Measurements from ENCODE around the gene CTNNAL1.
A peak's percentile ranks its signal among the peaks of the same experiment; 100 is the strongest.

The CTNNAL1 gene

DNA sequence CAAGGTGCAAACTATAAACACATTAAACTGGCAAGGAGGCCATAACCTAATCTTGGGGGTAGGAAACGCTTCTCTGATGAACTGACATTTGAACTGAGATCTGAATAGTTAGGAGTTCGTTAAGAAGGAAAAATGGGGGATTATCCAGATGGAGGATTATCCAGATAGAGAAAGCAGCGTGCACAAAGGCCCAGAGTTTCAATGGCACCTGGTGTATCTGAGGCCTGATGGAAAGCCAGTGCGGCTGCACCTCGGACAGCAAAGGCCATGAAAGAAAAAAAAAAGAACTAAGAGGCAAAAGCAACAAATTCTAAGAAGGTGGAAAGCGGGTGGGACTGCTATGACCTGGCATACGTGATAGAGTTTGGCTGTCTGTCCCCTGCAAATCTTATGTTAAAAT, 13.0 kb upstream of the CTNNAL1 start:
- no peak for DNase-seq

DNA sequence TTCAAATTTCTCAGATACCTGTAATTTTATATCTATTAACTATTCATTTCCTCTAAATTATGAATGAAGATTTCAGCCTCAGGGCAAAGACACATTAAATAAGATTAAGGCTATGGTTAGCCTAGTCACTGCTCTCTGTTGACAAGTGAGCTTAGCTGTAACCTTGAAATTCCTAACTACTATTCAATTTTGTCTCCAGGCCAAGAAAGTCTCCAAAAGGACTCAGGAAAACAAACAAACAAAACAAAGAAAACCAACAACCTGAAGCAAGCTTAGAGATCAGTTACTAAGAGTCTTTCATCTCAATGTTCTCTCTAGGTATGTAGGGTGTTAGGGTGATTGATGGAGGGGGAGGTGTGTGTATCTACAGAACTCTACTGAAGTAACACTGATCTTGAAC, 9.6 kb upstream of the CTNNAL1 start:
- no peak for DNase-seq

DNA sequence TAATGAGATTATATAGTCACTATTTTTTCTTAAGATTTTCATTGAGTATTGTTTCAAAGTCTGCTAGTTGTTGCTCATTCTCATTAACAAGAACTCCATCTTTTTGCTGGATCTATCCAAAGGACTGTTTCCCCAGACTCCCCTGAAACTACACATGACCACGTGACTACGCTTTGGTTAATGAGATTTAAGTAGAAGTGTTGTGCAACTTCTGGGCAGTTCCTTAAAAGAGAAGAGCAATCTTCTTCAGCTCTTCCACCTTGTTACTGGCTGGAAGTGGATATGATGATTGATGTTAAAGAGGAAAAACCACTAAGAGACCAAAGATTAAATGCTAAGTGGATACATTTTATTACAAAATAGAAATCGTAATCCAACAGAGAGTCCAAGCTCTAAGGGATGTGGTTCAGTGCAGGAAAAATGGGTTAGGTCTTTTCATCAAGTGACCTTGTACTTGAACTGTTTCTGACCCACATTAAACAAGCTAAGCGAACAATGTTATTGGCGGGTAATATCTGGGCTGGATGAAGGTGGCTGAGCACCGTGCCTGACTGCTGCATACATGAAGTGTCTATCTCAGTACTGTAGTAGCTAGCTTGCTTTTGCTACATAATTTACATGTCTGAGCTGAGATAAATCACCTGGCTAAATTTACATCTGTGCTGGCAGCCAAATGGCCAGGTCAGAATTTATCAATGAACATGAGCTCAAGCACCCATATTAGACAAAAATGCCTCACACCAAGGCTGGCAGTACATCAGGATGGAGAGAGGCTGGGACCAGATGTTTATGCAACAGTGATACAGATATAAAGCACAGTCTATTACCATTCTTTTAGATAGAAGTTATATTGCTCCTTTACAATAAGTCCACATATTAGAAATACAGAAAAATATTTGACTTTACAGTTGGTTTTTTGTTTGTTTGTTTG, 7.5 kb upstream of the CTNNAL1 start:
- no peak for DNase-seq

DNA sequence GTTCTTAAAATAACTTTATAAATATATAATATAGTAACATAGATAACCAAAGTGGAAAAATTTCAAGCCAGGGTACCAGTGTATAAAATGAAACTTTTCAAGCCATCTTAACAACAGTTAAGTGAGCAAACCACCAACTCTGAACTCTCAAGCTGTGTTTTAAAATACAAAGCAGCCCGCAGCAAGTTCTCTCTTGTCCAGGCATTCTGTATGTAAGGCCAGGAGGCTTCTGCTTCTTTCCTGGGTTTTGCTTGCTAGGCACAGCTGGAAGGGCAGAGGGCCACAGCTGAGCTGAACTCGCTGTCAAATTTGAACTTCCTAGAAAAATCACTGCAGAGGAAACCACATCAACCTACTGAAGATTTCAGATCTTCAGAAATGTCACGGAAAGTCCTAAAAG, 6.8 kb upstream of the CTNNAL1 start:
- no peak for DNase-seq

DNA sequence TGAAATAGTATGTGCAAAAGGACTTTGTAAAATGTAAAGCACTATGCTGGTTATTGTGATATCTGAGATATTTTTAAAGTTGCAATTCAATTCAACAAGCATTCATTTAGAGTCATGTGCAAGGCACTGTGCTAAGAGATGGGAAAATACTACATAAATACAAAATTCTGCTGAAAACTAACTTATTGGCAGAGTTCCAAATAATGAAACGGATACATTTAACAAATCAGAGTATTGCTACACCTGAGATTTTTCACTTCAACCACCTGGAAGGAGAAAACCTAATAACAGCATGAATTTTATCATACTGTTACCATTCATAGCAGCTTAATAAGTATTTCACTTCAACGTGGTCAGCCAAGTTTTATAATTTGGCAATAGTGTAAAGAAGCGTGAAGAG, 6.1 kb upstream of the CTNNAL1 start:
- no peak for DNase-seq

DNA sequence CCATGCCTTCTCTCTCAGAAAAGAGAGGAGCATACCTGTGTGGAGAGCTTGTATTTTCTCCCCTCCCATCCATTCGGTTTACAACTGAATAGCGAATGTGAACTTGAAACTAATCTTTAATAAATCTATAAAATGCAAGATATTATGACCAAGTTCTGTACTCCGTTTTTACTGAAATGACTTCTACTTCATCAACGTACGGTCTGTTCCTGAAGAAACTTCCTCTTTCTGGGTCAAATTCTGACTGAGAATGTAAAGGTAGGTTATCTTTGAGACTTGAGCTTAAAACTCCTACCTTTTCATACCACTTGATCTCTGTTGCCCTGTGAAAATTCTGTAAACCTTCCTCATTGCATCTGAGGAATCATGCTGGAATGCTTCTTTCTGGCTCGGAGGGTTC, 4.2 kb upstream of the CTNNAL1 start:
- no peak for DNase-seq

DNA sequence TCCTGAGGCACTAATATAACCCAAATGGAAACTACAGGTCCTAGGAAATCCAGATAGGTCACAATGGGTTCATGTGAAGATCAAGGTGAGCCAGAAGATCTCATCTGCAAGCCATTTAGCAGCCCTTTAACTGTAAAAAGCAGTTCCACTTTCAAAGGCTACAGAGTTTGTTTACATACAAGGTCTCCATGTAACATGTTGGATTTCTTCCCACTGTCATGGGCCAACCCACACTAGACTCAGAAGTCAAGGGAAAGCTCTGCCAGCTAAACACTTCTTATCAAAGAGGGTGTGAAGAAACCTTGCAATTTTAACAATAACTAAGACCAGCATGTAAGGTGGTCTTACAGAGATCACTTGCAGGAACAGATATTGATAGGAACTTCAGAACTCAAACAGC, 3.8 kb upstream of the CTNNAL1 start:
- DNase-seq: no peak

DNA sequence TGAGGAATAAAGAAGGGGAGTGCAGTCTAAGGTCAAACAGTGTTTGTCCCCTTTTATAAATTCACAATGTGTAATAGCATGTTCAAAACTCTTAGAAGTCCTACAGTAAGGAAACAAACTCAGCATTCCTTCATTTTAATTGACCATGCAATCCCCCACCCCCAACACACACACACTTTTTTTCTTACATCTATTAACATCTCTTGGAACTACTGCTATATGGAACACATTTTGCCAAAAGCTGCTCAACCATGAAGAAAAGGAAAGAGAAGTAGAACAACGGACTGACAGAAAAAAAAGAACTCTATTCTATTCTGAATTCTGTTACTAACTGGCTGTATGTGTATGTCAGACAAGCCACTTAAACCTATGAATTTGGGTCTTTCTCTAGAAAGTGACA, 2.8 kb upstream of the CTNNAL1 start:
- no peak for DNase-seq

DNA sequence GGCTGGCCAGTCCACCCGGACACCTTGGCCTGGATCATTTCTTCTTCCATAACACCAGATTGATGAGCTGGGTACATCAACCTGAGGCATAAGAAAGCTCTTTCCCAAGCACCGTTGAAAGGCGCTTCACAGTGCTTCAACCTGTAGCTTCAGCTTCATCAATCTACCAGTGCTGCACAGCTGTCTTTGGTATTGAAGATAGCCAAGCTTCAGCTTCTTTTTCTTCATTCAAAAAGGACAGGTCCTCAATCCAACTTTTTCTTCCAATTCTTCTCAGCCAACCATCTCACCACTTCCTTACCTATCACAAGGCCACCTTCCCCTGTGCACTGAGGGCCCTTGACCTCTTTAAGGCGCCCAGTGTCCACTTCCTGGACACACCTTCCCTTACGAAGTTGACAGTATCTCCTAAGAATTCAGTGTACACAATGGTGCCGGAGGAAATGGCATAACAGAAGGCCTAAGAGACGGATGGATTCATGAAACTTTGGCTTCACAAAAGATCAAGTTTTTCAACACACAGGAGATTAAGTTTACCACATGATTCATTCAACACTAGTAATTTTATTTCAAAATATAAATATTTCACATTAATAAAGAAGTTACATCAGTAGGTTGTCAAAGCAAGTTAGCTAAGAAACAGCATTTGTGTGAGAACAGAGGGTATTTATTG, 1.4 kb upstream of the CTNNAL1 start:
- no peak for DNase-seq

DNA sequence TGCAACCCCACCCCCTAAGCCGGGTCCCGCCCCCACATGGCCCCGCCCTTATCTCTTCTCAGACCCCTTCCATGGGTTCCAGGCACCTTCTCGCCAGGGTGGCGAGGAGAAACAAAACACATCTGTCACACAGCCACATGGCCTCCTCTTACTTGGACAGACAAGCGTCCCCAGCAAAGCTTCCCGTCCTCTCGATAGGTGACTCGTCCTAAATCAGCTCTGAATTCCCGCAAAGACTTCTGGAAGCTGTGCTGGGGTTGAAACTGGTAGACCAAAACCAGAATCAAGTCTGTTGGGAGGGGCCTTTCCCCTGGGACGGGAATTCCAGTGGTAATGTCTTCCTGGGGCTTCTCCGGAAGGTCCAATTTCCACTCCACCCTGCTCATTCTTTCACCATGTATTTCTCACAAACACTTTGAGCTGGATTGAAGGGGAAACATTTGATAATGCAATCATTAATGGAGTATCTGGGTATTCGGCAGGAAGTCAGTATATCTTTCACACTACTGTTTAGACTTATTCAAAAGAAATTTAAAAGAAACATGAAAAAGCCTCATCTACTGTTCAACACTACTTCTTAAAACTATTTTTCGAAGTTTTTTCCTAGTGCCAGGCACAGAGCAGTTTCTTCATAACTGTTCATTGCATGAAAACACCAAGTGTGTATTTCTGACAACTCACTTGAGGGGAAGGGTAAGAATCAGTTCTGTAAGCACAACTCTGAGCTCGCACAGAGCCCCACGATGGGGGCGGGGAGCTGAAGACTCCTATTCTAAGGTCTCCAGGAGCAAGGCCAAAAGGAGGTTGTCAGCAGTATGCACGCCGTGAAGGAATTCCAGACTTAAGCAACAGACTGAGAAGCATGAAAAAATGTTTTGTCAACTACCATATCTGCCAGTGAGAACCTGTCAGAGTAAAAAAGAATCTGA, 644 bp upstream of the CTNNAL1 start:
- peak in 3 of 14 donors; percentile 1 to 20 (median 6) for DNase-seq

DNA sequence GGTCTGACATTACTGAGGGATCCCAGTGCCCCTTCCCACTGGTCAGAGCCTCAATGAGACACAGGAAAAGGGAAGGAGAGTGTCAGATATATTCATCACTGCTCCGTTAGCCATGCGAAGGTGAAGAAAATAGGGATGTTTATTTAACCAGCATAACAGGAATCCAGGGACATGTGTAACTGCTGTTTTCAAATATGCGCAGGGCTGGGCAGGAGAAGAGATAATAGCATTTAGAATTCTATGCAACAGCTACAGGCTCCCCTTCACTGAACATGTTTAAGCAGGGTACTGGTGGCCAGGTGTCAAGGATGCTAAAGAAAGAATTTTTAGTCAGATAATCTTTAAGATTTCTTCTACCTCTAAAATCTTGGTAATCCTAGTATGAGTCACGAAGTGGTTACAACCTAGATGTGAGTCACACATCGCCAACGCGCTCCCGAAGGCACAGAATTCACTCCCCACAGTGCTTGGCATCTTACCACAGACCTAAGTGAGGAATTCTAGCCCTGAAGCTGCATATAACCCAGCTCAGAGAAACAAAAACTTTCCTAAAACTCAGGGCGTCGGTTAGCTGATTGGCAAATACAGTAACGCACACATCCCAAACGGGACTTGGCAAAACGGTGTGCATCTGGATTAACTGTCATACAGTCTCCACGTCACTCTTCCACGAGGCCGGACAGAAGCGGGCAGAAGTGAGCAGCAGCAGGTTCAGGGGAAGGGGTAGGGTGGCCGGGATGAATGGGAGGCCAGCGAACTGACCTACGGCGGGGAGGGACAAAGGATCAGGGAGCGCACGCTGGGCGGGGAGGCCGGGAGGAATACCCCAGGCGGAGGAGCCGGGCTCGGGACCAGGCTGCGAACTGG, 1.1 kb downstream of the CTNNAL1 start:
- peak in 8 of 14 donors; percentile 9 to 39 (median 16) for DNase-seq

DNA sequence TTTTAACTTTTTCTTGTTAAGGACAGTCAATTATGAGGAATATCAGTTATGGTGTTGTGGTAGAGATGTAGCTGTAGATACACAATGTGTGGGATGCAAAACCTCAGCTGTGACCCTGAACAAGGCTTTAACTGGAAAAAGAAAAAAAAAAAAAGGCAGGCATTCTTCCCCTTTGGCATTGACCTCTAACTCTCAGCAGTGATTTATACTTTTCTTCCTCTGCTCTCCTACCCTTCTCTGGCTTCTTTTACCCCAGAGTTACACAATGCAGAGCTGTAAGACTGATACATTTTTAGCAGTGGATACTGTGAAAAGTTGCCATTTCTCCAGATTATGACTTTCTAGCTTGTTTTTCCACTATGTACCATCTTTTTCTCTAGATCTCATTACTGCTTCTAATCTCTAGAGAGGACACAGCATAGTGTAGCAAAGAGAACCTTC, 2.0 kb downstream of the CTNNAL1 start:
- no peak for DNase-seq

DNA sequence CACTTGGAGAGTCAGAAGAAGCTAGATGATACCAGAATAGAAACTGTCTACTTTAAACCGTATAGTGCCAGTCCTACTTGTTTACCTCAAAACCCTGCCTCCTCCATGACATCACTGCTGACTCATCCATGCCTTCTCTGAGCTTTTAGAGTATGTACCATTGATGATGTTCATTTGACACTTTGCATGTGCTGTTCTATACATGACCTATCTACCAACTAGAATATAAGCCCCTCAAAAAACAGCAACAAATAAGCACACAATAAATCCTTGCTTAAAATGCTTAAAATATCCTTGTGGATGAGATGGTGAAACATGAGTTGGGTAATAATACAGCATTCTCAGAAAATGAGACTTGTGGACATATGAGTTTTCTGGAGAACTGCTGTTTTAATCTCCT, 2.6 kb downstream of the CTNNAL1 start:
- DNase-seq: no peak

DNA sequence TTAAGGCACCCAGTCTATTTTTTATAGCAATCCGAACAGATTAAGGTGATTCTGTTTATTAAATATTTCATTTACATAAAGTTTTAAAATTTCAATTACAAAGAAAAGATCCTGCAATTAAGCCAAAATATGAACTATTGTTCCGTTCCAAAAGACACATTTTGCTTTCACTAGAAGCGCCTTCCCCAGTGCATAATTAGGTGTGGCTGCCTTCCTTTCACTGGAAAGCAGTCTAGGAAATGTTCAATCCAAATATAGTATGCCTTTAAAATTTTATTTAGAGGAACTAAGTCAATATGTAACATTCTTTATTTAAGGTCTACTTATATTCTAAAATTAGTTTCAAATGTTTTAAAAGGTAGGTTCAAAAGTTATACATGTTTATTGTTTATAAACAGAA, 7.6 kb downstream of the CTNNAL1 start:
- no peak for DNase-seq

DNA sequence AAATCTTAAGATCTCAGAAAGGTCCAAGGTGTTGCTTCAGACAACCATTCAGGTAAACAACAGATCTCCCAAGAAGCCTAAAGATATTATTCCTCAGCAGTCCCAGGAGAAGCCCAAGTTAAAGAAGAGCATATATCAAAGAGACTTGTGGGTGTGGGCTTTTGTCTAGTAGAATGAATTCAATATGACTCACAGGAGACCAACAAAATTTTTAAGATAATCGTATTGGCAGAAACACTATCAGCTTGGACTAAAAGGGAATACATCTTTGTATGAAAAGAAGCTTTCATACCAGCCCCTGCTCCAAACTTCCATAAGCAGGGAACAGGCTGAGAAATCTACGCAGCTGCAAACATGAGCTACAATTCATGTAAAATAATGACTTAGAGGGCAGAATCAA, 10.2 kb downstream of the CTNNAL1 start:
- no peak for DNase-seq

DNA sequence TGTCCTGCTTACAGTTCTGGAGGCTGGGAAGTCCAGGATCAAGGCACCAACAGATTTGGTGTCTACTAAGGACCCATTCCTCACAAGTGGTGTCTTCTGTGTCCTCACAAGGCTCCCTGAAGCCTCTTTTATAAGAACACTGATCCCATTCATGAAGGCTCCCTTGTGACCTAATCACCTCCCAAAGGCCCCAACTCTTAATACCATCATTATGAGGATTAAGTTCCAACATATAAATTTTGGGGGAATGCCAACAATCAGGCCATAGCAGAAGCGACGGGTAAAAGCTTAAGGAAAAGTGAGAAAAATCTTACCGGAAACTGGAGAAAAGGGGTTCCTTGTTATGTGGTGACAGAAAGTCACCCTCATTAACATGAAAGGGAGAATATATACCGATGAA, 11.2 kb downstream of the CTNNAL1 start:
- no peak for DNase-seq

DNA sequence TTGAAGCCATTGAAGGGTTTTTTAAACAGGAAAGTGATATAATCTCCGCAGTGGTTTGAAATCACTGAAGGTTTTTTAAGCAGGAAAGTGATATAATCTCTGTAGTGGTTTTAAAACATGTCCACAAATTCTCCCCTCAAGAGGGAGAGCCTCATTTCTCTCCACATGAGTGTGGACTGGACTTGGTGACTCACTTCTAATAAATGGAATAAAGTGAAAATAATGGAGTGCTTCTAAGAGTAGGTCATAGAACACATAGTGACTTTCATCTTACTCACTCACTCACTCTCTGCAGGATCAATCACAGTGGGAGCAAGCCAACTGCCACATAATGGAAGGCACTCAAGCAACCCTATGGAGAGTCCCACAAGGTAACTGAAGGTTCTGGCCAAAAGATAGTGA, 12.0 kb downstream of the CTNNAL1 start:
- no peak for DNase-seq

DNA sequence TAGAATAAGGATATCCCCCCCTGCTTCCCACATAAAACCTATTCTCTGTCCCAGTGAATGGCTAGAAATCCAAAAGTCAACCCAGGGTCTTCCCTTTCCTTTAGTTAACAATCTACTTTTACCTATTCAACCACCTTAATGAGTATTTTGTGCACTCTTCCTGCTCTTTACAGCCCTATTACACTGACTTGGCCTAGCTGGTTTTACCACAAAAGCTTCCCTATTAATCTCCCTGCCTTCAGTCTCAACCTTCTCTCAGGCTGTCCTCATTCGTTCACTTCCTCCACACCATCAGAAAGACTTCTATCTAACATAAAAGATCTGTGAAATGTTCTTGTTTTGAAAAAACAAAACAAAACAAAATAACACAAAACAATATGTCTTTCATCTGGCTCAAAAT, 16.2 kb downstream of the CTNNAL1 start:
- no peak for DNase-seq

DNA sequence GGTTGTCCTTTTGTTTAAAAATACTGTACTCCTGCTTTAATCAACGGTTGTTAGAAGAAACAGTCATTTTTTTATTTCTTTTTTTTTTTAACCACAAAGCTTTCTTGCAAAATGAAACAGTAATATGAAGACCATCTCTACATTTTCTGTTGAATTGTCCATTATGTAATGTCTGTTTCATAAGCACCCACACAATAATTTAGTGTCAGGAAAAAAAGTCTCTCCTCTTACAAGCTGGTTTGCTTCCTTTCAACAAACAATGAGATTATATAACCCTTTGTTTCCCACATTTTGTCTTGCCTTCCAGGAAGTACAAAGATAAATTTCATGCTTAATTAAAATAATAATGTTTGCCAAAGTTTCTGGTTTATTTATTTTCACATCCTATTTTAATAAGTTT, 16.7 kb downstream of the CTNNAL1 start:
- no peak for DNase-seq

DNA sequence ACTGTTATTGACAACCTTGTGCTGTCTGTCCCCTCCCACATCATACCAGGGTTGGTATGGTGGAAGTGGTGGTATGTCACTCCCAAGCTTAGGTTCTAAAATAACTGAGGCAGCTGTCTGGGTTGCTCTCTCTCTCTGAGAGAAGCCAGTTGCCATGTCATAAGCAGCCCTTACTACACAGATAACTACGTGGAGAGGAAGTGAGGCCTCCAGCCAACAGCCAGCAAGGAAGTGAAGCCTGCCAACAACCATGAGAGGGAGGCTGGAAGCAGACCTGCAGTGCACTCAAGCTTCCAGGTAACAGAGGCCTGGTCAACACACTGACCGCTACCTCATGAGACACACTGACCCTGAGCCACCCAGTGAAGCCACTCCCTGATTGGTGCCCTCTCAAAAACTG, 18.6 kb downstream of the CTNNAL1 start:
- DNase-seq: no peak

DNA sequence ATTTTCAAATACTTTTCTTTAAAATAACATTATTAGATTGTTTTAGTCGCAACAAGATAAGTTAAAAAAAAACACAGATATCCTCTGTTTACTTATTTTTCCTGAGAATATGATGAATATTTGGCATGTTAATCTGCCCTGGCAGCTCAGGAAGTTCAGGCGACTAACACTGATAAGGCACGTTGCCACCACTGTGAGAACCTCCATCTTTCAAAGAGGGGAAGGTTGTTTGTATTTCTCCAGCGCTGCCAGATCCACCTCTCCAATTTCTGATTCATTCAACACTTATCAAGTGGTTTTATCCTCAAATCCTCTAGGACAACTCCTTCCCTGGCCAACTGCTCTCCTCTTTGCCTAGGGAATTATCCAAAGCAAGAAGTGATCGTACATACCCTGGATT, 21.8 kb downstream of the CTNNAL1 start:
- DNase-seq: no peak

DNA sequence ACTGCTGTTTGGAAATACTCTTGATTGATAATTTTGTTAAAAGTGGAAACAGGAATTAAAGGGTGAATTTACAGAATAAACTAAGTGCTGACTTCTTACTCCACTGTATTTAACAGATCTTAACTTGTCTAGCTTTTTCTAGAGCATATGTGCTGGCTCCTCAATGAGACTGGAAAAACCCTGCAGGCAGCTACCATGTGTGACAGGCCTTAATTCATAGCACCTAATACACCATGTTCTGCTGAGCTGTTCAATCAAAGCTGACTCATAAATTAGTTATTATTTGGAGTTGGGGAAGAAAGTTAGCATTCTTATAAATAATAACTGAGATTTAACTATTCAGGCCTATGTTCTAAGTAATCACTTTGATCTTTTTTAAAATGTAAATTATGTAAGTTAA, 29.4 kb downstream of the CTNNAL1 start:
- no peak for DNase-seq

Data from C1 segment of cervical spinal cord (tissue), 14 donors.